Activated T-helper 1 cell treated with Interleukin-2 at 50 U/mL for 16 hours (primary cell): ENCODE data around the gene RCOR1.
"Not testable (repeated sequence)": the region's sequence is repeated elsewhere in the genome, so short reads cannot be mapped to it uniquely, and the experiment has no call there.

Experiments used
- DNase-seq: peaks from one replicate; pipeline ENCODE4 v3.0.0-alpha.2; 2020; ENCODE audit warnings: low read depth

Gene RCOR1

GRCh38 chr14:102593061-102593824, 794 bp downstream of the RCOR1 start:
- DNase-seq: peak; percentile 47

DNA sequence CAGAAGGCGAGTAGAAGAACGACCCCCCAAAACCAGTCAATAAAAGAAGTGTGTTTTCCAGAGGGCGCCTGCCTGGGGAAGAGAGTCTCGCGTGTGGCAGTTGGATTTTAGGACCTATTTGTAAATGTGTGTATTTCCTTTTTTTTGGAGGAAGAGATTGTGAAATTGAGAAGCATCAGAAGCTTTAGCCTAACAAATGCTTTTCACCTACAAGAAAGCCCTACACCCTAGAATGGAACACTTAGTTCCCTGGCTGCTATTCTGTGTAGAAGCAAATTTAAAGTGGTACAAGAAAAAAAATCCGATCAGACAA, 1.3 kb downstream of the RCOR1 start:
- DNase-seq: no peak

DNA sequence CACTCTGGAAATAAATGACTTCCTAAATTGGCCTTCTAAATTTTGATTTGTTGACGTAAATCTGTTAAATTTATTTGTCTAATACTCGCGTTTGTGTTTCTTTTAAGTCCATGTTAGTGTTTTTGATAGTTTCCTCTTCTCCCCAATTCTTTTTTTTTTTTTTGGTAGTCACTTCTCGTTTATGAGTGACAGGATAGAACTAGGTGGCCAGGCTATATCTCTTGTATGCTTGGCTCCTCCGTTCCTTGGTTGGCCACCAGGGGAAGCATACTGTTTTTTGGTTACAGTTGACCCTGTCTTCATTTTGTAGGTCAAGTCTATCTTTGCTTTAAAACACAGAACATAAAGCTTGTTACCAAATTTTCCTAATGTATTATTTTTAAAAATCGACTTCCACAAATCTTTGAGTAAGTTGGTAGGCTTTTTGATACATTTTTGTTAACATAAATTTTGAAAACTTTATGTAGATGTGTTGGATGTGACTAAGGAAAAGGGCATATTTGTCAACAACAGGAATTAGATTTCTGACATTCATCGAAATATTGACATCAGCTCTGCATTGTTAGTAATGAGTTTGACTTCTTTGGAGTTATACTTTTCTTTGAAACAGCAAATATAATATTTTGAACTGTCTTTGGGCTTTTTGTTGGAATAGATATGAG, 2.2 kb downstream of the RCOR1 start:
- peak; percentile 20 for DNase-seq

GRCh38 chr14:102601378-102601925, 9.0 kb downstream of the RCOR1 start:
- DNase-seq: no peak

GRCh38 chr14:102602421-102603292, 10.2 kb downstream of the RCOR1 start:
- DNase-seq: no peak

- no peak for DNase-seq
Measured at GRCh38 chr14:102603293-102603907, 11.0 kb downstream of the RCOR1 start.

DNA sequence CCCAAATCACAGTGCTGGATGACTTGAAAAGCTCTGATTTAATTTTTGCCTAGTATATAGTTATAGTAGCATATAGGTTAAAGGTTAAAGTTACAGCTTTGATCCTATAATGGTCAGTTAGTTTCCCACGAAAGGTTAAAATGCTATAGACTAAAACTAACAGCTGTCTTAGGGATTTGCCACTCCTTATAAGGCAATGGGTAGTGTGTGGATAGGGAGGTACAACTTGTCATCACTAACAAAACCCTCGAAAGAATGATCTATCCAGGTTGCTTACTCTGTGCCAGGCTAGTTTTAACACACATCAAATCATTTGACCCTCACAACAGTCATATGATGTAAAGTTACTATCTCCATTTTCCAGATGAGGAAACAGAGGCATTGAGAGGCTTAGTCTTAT, 11.7 kb downstream of the RCOR1 start:
- DNase-seq: no peak

- DNase-seq: no peak
Measured at GRCh38 chr14:102605029-102605428, 12.6 kb downstream of the RCOR1 start.

DNA sequence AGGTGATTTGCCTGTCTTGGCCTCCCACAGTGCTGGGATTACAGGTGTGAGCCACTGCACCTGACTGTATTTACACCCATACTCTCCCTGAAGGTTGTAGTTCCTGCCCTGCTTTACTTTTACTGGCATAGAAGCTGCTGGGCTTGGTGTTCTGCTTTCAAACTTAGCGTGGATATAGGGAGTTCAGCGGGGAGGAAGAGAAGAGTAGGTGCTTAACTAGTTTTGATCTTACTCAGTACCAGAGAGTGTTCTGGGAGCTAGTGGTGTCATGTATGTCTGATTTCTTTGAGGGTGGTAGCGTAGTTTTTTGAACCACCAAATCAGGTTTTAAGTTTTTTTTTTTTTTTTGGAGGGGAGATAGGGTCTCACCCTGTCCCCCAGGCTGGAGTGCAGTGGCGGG, 13.8 kb downstream of the RCOR1 start:
- no peak for DNase-seq

GRCh38 chr14:102608064-102608446, 15.6 kb downstream of the RCOR1 start:
- no peak for DNase-seq

DNA sequence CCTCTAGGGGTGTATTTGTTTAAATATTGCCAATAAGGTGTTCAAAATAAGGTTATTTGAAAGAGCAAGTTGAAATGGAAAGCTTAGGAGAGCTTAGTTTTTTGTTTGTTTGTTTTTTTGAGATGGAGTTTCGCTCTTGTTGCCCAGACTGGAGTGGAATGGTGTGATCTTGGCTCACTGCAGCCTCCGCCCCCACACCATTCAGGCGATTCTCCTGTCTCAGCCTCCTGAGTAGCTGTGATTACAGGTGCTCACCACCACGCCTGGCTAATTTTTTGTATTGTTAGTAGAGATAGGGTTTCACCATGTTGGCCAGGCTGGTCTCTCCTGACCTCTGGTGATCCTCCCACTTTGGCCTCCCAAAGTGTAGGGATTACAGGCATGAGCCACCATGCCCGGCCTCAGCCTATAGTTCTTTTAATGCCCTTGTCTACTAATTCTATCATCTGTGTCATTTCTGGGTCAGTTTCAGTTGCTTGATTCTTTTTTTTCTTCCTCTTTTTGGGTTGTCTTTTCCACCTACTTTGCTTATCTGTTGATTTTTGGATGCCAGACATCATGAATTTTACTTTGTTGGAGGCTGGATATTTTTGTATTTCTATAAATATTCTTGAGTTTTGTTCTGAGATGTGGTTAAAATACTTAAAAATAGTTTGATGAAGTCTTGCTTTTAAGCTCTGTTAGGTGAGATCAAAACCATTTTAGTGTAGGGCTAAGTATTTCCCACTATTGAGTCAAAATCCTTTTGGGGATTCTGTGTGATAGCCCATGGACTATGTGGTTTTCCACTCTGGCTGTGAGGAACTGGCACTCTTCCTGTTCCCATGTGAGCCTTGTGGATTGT, 18.7 kb downstream of the RCOR1 start:
- DNase-seq: no peak

DNA sequence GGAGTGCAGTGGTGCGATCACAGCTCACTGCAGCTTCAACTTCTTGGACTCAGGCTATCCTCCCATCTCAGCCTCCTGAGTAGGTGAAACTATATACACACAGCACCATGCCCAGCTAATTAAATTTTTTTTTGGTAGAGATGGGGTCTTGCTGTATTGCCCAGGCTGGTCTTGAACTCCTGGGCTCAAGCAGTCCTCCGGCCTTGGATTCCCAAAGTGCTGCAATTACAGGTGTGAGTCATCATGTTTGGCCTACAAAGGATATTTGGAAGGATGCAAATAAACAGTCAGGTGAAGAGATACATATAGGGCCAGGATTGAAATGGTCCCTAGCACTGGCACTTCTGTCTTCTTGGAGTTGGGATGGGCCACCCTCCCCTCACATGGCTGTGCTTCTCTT, 23.9 kb downstream of the RCOR1 start:
- DNase-seq: no peak

- DNase-seq: no peak
Measured at GRCh38 chr14:102616799-102617198, 24.4 kb downstream of the RCOR1 start.

GRCh38 chr14:102619012-102619411, 26.6 kb downstream of the RCOR1 start:
- DNase-seq: not testable (repeated sequence)

DNA sequence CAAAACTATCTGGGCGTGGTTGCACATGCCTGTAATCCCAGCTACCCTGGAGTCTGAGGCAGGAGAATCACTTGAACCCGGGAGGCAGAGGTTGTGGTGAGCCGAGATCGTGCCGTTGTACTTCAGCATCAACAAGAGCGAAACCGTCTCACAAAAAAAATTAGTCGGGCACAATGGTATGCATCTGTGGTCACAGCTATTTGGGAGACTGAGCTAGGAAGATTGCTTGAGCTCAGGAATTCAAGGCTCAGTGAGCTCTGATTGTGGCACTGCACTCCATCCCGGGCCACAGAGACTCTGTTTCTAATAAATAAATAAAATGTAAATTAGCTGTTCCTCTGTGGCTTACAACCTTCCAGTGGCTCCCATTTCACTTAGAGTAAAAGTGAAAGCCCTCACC, 28.0 kb downstream of the RCOR1 start:
- no peak for DNase-seq

- no peak for DNase-seq
Measured at GRCh38 chr14:102622262-102622885, 29.9 kb downstream of the RCOR1 start.

- no peak for DNase-seq
Measured at GRCh38 chr14:102624666-102625065, 32.2 kb downstream of the RCOR1 start.

DNA sequence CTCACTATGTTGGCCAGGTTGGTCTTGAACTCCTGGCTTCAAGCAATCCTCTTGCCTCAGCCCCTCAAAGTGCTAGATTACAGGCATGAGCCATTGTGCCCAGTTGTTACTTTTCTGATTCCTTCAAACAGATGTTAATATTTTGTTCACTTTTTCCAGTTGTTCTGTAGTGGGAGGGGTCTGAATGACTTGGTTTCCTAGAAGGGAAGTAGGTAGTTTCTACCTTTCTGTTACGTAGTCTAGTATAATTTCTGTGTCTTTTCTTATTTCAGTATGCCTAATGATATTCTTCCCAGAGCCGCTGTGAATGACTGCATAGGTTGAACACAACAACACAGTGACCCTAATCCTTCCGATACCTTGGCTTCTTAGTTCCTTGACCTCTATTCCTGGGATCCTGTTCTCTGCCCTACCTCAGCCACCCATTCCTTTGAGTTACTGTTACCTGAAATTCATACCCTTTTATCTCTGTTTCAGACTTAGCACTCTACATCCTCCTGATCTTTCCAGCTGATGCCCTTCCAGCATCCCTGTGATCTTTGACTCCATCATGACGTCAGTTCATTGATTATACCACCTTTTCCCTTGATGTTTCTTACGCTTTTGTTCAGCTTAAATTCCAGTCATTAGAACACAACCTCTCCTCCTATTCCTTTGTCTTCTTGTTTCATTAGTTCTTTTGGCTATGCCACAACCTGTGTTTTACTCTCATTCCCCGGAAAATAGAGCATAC, 33.3 kb downstream of the RCOR1 start:
- no peak for DNase-seq

GRCh38 chr14:102626530-102626929, 34.1 kb downstream of the RCOR1 start:
- no peak for DNase-seq

DNA sequence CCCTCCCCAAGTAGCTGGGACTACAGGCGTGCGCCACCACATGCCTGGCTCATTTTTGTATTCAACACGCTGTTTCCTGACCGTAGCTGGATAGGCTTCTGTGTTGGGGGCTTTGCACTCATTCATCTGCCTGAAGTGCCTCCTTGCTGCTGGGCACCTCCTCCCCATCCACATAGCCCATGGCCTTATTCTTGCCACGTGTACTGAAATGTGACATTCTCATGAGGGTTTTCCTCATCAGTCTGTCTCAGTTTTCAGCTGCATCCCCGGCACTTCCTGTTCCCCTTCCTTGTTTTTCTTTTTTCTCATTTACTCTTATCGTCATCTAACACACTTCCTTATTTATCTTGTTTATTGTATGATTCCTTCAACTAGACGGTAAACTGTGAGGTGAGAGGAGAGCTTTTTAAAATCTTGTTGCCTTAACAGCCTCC, 36.6 kb downstream of the RCOR1 start:
- no peak for DNase-seq
